Measurements from ENCODE around the gene RPL27. TPM values are rescaled to one million over a fixed set of nuclear protein-coding genes. Genes with fewer than 3 reads are reported as not detected.
A peak's percentile ranks its signal among the peaks of the same experiment; 100 is the strongest.

Gene RPL27
- total and polyA plus RNA-seq, 2 of the 8 experiments (the other 6 are each of a cell fraction or from before 2014, with no cell fraction given): 1,415 to 3,779 TPM

- TF ChIP-seq, protein P1, sequence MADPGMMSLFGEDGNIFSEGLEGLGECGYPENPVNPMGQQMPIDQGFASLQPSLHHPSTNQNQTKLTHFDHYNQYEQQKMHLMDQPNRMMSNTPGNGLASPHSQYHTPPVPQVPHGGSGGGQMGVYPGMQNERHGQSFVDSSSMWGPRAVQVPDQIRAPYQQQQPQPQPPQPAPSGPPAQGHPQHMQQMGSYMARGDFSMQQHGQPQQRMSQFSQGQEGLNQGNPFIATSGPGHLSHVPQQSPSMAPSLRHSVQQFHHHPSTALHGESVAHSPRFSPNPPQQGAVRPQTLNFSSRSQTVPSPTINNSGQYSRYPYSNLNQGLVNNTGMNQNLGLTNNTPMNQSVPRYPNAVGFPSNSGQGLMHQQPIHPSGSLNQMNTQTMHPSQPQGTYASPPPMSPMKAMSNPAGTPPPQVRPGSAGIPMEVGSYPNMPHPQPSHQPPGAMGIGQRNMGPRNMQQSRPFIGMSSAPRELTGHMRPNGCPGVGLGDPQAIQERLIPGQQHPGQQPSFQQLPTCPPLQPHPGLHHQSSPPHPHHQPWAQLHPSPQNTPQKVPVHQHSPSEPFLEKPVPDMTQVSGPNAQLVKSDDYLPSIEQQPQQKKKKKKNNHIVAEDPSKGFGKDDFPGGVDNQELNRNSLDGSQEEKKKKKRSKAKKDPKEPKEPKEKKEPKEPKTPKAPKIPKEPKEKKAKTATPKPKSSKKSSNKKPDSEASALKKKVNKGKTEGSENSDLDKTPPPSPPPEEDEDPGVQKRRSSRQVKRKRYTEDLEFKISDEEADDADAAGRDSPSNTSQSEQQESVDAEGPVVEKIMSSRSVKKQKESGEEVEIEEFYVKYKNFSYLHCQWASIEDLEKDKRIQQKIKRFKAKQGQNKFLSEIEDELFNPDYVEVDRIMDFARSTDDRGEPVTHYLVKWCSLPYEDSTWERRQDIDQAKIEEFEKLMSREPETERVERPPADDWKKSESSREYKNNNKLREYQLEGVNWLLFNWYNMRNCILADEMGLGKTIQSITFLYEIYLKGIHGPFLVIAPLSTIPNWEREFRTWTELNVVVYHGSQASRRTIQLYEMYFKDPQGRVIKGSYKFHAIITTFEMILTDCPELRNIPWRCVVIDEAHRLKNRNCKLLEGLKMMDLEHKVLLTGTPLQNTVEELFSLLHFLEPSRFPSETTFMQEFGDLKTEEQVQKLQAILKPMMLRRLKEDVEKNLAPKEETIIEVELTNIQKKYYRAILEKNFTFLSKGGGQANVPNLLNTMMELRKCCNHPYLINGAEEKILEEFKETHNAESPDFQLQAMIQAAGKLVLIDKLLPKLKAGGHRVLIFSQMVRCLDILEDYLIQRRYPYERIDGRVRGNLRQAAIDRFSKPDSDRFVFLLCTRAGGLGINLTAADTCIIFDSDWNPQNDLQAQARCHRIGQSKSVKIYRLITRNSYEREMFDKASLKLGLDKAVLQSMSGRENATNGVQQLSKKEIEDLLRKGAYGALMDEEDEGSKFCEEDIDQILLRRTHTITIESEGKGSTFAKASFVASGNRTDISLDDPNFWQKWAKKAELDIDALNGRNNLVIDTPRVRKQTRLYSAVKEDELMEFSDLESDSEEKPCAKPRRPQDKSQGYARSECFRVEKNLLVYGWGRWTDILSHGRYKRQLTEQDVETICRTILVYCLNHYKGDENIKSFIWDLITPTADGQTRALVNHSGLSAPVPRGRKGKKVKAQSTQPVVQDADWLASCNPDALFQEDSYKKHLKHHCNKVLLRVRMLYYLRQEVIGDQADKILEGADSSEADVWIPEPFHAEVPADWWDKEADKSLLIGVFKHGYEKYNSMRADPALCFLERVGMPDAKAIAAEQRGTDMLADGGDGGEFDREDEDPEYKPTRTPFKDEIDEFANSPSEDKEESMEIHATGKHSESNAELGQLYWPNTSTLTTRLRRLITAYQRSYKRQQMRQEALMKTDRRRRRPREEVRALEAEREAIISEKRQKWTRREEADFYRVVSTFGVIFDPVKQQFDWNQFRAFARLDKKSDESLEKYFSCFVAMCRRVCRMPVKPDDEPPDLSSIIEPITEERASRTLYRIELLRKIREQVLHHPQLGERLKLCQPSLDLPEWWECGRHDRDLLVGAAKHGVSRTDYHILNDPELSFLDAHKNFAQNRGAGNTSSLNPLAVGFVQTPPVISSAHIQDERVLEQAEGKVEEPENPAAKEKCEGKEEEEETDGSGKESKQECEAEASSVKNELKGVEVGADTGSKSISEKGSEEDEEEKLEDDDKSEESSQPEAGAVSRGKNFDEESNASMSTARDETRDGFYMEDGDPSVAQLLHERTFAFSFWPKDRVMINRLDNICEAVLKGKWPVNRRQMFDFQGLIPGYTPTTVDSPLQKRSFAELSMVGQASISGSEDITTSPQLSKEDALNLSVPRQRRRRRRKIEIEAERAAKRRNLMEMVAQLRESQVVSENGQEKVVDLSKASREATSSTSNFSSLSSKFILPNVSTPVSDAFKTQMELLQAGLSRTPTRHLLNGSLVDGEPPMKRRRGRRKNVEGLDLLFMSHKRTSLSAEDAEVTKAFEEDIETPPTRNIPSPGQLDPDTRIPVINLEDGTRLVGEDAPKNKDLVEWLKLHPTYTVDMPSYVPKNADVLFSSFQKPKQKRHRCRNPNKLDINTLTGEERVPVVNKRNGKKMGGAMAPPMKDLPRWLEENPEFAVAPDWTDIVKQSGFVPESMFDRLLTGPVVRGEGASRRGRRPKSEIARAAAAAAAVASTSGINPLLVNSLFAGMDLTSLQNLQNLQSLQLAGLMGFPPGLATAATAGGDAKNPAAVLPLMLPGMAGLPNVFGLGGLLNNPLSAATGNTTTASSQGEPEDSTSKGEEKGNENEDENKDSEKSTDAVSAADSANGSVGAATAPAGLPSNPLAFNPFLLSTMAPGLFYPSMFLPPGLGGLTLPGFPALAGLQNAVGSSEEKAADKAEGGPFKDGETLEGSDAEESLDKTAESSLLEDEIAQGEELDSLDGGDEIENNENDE (IDR thresholded peaks at IDR 0.05; ENCODE audit: insufficient replicate concordance, low read length): peak; percentile 69
- TF ChIP-seq TAF1 (IDR thresholded peaks at IDR 0.05; ENCODE audit: low read depth, low read length): peak; percentile 97
- no peak for TF ChIP-seq ATF3 (IDR thresholded peaks at IDR 0.05; ENCODE audit: insufficient read depth, low read depth, low read length)
- TF ChIP-seq CHD1 (IDR thresholded peaks at IDR 0.05; ENCODE audit: low read depth, low read length): no peak
- TF ChIP-seq BACH1 (IDR thresholded peaks at IDR 0.05; ENCODE audit: low read length): peak; percentile 57
- no peak for TF ChIP-seq RNF2 (IDR thresholded peaks at IDR 0.05; ENCODE audit: borderline replicate concordance, low read depth, low read length, missing control alignments, poor library complexity, severe bottlenecking)
- TF ChIP-seq TCF12 (IDR thresholded peaks at IDR 0.05; ENCODE audit: low read depth, low read length): 0 out of 2 replicates have a peak, but pooled peaks have one; percentile 46
These were observed at the start of gene RPL27 (continued) for GRCh38 chr17:42997984-42998938.

Measured in H1 (cell line).